AG09319 (cell line): Measurements from ENCODE around the gene KNDC1.

Experiments used
- DNase-seq: peaks from one replicate; pipeline ENCODE4 v3.0.0-alpha.2; 2010; ENCODE audit warnings: low read depth; ENCODE audit errors: extremely low read depth
- CTCF ChIP-seq: IDR thresholded peaks from 2 replicates; pipeline ENCODE4 v1.5.1; 2011; ENCODE audit warnings: low read depth, mild to moderate bottlenecking, inconsistent platforms, low read length, moderate library complexity

KNDC1 gene

GRCh38 chr10:133270204-133270603 is 110.2 kb downstream of the KNDC1 start:
- no peak for DNase-seq
- no peak for TF ChIP-seq CTCF

- no peak for DNase-seq
- no peak for TF ChIP-seq CTCF
These were observed 110.8 kb downstream of the KNDC1 start for GRCh38 chr10:133270773-133271297.

GRCh38 chr10:133271521-133272300 is 111.7 kb downstream of the KNDC1 start:
- no peak for DNase-seq
- no peak for TF ChIP-seq CTCF

GRCh38 chr10:133272301-133272963 is 112.4 kb downstream of the KNDC1 start:
- DNase-seq = no peak
- TF ChIP-seq CTCF = no peak

- no peak for DNase-seq
- no peak for TF ChIP-seq CTCF
These were observed 113.0 kb downstream of the KNDC1 start for GRCh38 chr10:133272964-133273420.

GRCh38 chr10:133273534-133274143 is 113.6 kb downstream of the KNDC1 start:
- no peak for DNase-seq
- TF ChIP-seq CTCF = no peak
